PC-9 (cell line): ENCODE results near the gene FUT7.

Source experiments
- CTCF ChIP-seq: fragments of 200-600 bp; sonication (generic); conservative IDR thresholded peaks from 2 replicates; pipeline ENCODE4 v1.6.1; 2017; ENCODE audit warnings: mixed run types, antibody characterized with exemption, mild to moderate bottlenecking, moderate library complexity
- EZH2 ChIP-seq: fragments of 200-600 bp; sonication (generic); IDR thresholded peaks from 2 replicates; pipeline ENCODE4 v1.8.0; 2017; ENCODE audit warnings: antibody characterized with exemption, low read depth

GRCh38 chr9:137002646-137003041 is 29.2 kb downstream of the FUT7 start:
- TF ChIP-seq CTCF (no peak), EZH2 (no peak)
